ENCODE results near the gene DNAH2. TPM values are rescaled to one million over a fixed set of nuclear protein-coding genes. Genes with fewer than 3 reads are reported as not detected.
"Not testable (repeated sequence)": the region's sequence is repeated elsewhere in the genome, so short reads cannot be mapped to it uniquely, and the experiment has no call there.

DNAH2 gene
- total RNA-seq, 2 experiments from 2014 or later = not detected

- POLR2A ChIA-PET = no interaction called here
Observed at GRCh38 chr17:7858522-7858810, 140.9 kb downstream of the DNAH2 start.

GRCh38 chr17:7859028-7859427 lies 141.5 kb downstream of the DNAH2 start:
- H2AFZ ChIP-seq (ENCODE audit: low read length) = no peak overlapping the region
- peaks cover 67% of the 10 kb centered on the region for H3K79me2 ChIP-seq (ENCODE audit: insufficient read depth, low read depth, low read length)
- no TSS peak for BruUV-seq (replicated peaks)
- H3K9me2 ChIP-seq (ENCODE audit: insufficient read depth, low read length) = no peaks in the 10 kb centered on the region
- DNase-seq (ENCODE audit: low spot score) = no peak
- H3K9me3 ChIP-seq (ENCODE audit: low read length) = no peaks in the 10 kb centered on the region
- peaks cover 76% of the 10 kb centered on the region for H3K36me3 ChIP-seq (ENCODE audit: insufficient read depth, low read length)
- CTCF ChIA-PET (ENCODE audit: unreplicated experiment) = no interaction called here
- TF ChIP-seq CTCF (conservative IDR thresholded peaks at IDR 0.05; ENCODE audit: low read length) (no peak), EZH2phosphoT487 (IDR thresholded peaks at IDR 0.05; ENCODE audit: borderline replicate concordance, low read depth, low read length) (no peak)
- H4K20me1 ChIP-seq (ENCODE audit: insufficient read depth, low read length) = peaks cover 8% of the 10 kb centered on the region; the same call in 1 of the 2 replicates
- POLR2A ChIA-PET = interaction anchor here (1.4 kb wide), 1 partner anchor 26 kb away, joined by 3 read pairs; no protein-coding TSS in a partner anchor
- peak overlapping the region; percentile 95 for H3K4me2 ChIP-seq (ENCODE audit: low read length)
- H3K27ac ChIP-seq (ENCODE audit: low read depth, low read length, poor library complexity, severe bottlenecking) = peak overlapping the region; percentile 86
- intact Hi-C loops (cut with micrococcal nuclease; ENCODE audit: unreplicated experiment) = no loop called here
- H3K4me3 ChIP-seq (ENCODE audit: low read depth, low read length, poor library complexity, severe bottlenecking) = peak overlapping the region; percentile 86
- peaks cover 59% of the 10 kb centered on the region for H3K4me1 ChIP-seq (ENCODE audit: insufficient read depth, low read length, poor library complexity, severe bottlenecking)

More at GRCh38 chr17:7858522-7858810, 140.9 kb downstream of the DNAH2 start:
- intact Hi-C loops (cut with micrococcal nuclease; ENCODE audit: unreplicated experiment) = no loop called here
- H4K20me1 ChIP-seq (ENCODE audit: insufficient read depth, low read length) = peaks cover 8% of the 10 kb centered on the region; the same call in 1 of the 2 replicates
- CTCF ChIA-PET (ENCODE audit: unreplicated experiment) = no interaction called here
- peak overlapping the region; percentile 66; the same call in 1 of the 2 replicates for H2AFZ ChIP-seq (ENCODE audit: low read length)
- peaks cover 53% of the 10 kb centered on the region for H3K4me1 ChIP-seq (ENCODE audit: insufficient read depth, low read length, poor library complexity, severe bottlenecking)
- TF ChIP-seq CTCF (conservative IDR thresholded peaks at IDR 0.05; ENCODE audit: low read length) = peak; percentile 71
- no peak for TF ChIP-seq EZH2phosphoT487 (IDR thresholded peaks at IDR 0.05; ENCODE audit: borderline replicate concordance, low read depth, low read length)
- BruUV-seq (replicated peaks) = no TSS peak
- H3K36me3 ChIP-seq (ENCODE audit: insufficient read depth, low read length) = peaks cover 76% of the 10 kb centered on the region
- no peaks in the 10 kb centered on the region for H3K9me3 ChIP-seq (ENCODE audit: low read length)
- H3K9me2 ChIP-seq (ENCODE audit: insufficient read depth, low read length) = no peaks in the 10 kb centered on the region
- peak; percentile 83 for DNase-seq (ENCODE audit: low spot score)
- H3K4me3 ChIP-seq (ENCODE audit: low read depth, low read length, poor library complexity, severe bottlenecking) = peak overlapping the region; percentile 86
- H3K27ac ChIP-seq (ENCODE audit: low read depth, low read length, poor library complexity, severe bottlenecking) = peak overlapping the region; percentile 86
- H3K79me2 ChIP-seq (ENCODE audit: insufficient read depth, low read depth, low read length) = peaks cover 67% of the 10 kb centered on the region
- H3K4me2 ChIP-seq (ENCODE audit: low read length) = peak overlapping the region; percentile 95

GRCh38 chr17:7862692-7863437 lies 145.3 kb downstream of the DNAH2 start:
- peak overlapping the region; percentile 53 for H3K4me2 ChIP-seq (ENCODE audit: low read length)
- DNase-seq (ENCODE audit: low spot score) = peak; percentile 69
- H3K9me3 ChIP-seq (ENCODE audit: low read length) = no peaks in the 10 kb centered on the region
- TF ChIP-seq EZH2phosphoT487 (IDR thresholded peaks at IDR 0.05; ENCODE audit: borderline replicate concordance, low read depth, low read length) (no peak), CTCF (conservative IDR thresholded peaks at IDR 0.05; ENCODE audit: low read length) (peak; percentile 91)
- peaks cover 49% of the 10 kb centered on the region for H3K4me1 ChIP-seq (ENCODE audit: insufficient read depth, low read length, poor library complexity, severe bottlenecking)
- peaks cover 62% of the 10 kb centered on the region for H3K79me2 ChIP-seq (ENCODE audit: insufficient read depth, low read depth, low read length)
- CTCF ChIA-PET (ENCODE audit: unreplicated experiment) = no interaction called here
- H3K4me3 ChIP-seq (ENCODE audit: low read depth, low read length, poor library complexity, severe bottlenecking) = peak overlapping the region; percentile 6
- H2AFZ ChIP-seq (ENCODE audit: low read length) = no peak overlapping the region
- peaks cover 96% of the 10 kb centered on the region for H3K36me3 ChIP-seq (ENCODE audit: insufficient read depth, low read length)
- H3K9me2 ChIP-seq (ENCODE audit: insufficient read depth, low read length) = no peaks in the 10 kb centered on the region
- BruUV-seq (replicated peaks) = no TSS peak
- POLR2A ChIA-PET = interaction anchor here (0.6 to 0.7 kb wide), 2 partner anchors 9 to 55 kb away, joined by 3 to 5 read pairs; no protein-coding TSS in a partner anchor
- peak overlapping the region; percentile 27 for H3K27ac ChIP-seq (ENCODE audit: low read depth, low read length, poor library complexity, severe bottlenecking)
- H4K20me1 ChIP-seq (ENCODE audit: insufficient read depth, low read length) = peaks cover 8% of the 10 kb centered on the region; the same call in 1 of the 2 replicates
- intact Hi-C loops (cut with micrococcal nuclease; ENCODE audit: unreplicated experiment) = loop anchor here (1.0 to 2.0 kb wide), 3 partner anchors 24 to 126 kb away; no protein-coding TSS in a partner anchor

- CTCF ChIA-PET (ENCODE audit: unreplicated experiment) = not testable (repeated sequence)
Observed at GRCh38 chr17:7864384-7864783, 146.8 kb downstream of the DNAH2 start.

More at GRCh38 chr17:7864384-7864783, 146.8 kb downstream of the DNAH2 start:
- H3K9me2 ChIP-seq (ENCODE audit: insufficient read depth, low read length); H3K27ac ChIP-seq (ENCODE audit: low read depth, low read length, poor library complexity, severe bottlenecking); intact Hi-C loops (cut with micrococcal nuclease; ENCODE audit: unreplicated experiment); H2AFZ ChIP-seq (ENCODE audit: low read length); H4K20me1 ChIP-seq (ENCODE audit: insufficient read depth, low read length); H3K4me2 ChIP-seq (ENCODE audit: low read length); DNase-seq (ENCODE audit: low spot score); H3K4me3 ChIP-seq (ENCODE audit: low read depth, low read length, poor library complexity, severe bottlenecking); H3K9me3 ChIP-seq (ENCODE audit: low read length); BruUV-seq (replicated peaks): not testable (repeated sequence)
- Histone ChIP-seq H3K4me1 (ENCODE audit: insufficient read depth, low read length, poor library complexity, severe bottlenecking) (peaks cover 40% of the 10 kb centered on the region), H3K36me3 (ENCODE audit: insufficient read depth, low read length) (peaks cover 96% of the 10 kb centered on the region), H3K79me2 (ENCODE audit: insufficient read depth, low read depth, low read length) (peaks cover 47% of the 10 kb centered on the region)
- POLR2A ChIA-PET = interaction anchor here (1.4 kb wide), 1 partner anchor 14 kb away, joined by 4 read pairs; no protein-coding TSS in a partner anchor
